Measurements from ENCODE around the gene PLPP4. TPM values are rescaled to one million over a fixed set of nuclear protein-coding genes. Genes with fewer than 3 reads are reported as not detected.

PLPP4 gene
- total RNA-seq, 2 experiments from 2014 or later, result not detected

GRCh38 chr10:120527691-120528090 lies 70.7 kb downstream of the PLPP4 start:
- no peak overlapping the region for H3K27ac Mint-ChIP-seq
- H3K4me1 Mint-ChIP-seq, result no peaks in the 10 kb centered on the region
- POLR2A ChIA-PET, result no interaction called here

GRCh38 chr10:120530699-120531098 lies 73.7 kb downstream of the PLPP4 start:
- H3K9me3 Mint-ChIP-seq, result no peaks in the 10 kb centered on the region
- no peak overlapping the region for H3K4me3 Mint-ChIP-seq
- H3K36me3 Mint-ChIP-seq, result no peaks in the 10 kb centered on the region
- ATAC-seq (ENCODE audit: low read depth) (no peak), DNase-seq (no peak)
- H3K27ac Mint-ChIP-seq, result no peak overlapping the region
- POLR2A ChIA-PET, result no interaction called here
- no peaks in the 10 kb centered on the region for H3K27me3 Mint-ChIP-seq
- no peaks in the 10 kb centered on the region for H3K4me1 Mint-ChIP-seq

More at GRCh38 chr10:120527691-120528090, 70.7 kb downstream of the PLPP4 start:
- H3K27me3 Mint-ChIP-seq, result no peaks in the 10 kb centered on the region
- H3K4me3 Mint-ChIP-seq, result no peak overlapping the region
- H3K9me3 Mint-ChIP-seq, result no peaks in the 10 kb centered on the region
- ATAC-seq (ENCODE audit: low read depth) (no peak), DNase-seq (no peak)
- no peaks in the 10 kb centered on the region for H3K36me3 Mint-ChIP-seq

GRCh38 chr10:120538091-120538490 lies 81.1 kb downstream of the PLPP4 start:
- DNase-seq (no peak), ATAC-seq (ENCODE audit: low read depth) (no peak)
- H3K4me3 Mint-ChIP-seq, result no peak overlapping the region
- no peaks in the 10 kb centered on the region for H3K27me3 Mint-ChIP-seq
- H3K4me1 Mint-ChIP-seq, result no peaks in the 10 kb centered on the region
- no peaks in the 10 kb centered on the region for H3K36me3 Mint-ChIP-seq
- no peaks in the 10 kb centered on the region for H3K9me3 Mint-ChIP-seq
- POLR2A ChIA-PET, result no interaction called here
- H3K27ac Mint-ChIP-seq, result no peak overlapping the region

GRCh38 chr10:120539076-120539475 lies 82.0 kb downstream of the PLPP4 start:
- DNase-seq (no peak), ATAC-seq (ENCODE audit: low read depth) (no peak)
- no peaks in the 10 kb centered on the region for H3K36me3 Mint-ChIP-seq
- H3K27ac Mint-ChIP-seq, result no peak overlapping the region
- no peak overlapping the region for H3K4me3 Mint-ChIP-seq
- POLR2A ChIA-PET, result no interaction called here
- H3K9me3 Mint-ChIP-seq, result no peaks in the 10 kb centered on the region
- H3K4me1 Mint-ChIP-seq, result no peaks in the 10 kb centered on the region
- no peaks in the 10 kb centered on the region for H3K27me3 Mint-ChIP-seq

GRCh38 chr10:120540486-120540885 lies 83.5 kb downstream of the PLPP4 start:
- POLR2A ChIA-PET, result no interaction called here
- DNase-seq (no peak), ATAC-seq (ENCODE audit: low read depth) (no peak)
- Mint-ChIP-seq H3K36me3 (no peaks in the 10 kb centered on the region), H3K27ac (no peak overlapping the region), H3K27me3 (no peaks in the 10 kb centered on the region), H3K4me3 (no peak overlapping the region), H3K4me1 (no peaks in the 10 kb centered on the region), H3K9me3 (no peaks in the 10 kb centered on the region)

- H3K27ac Mint-ChIP-seq, result no peak overlapping the region
- no peaks in the 10 kb centered on the region for H3K27me3 Mint-ChIP-seq
- ATAC-seq (ENCODE audit: low read depth) (no peak), DNase-seq (no peak)
- no peaks in the 10 kb centered on the region for H3K9me3 Mint-ChIP-seq
- POLR2A ChIA-PET, result no interaction called here
- H3K4me3 Mint-ChIP-seq, result no peak overlapping the region
- H3K4me1 Mint-ChIP-seq, result no peaks in the 10 kb centered on the region
- no peaks in the 10 kb centered on the region for H3K36me3 Mint-ChIP-seq
Measured at GRCh38 chr10:120541984-120542383, 85.0 kb downstream of the PLPP4 start.

GRCh38 chr10:120542591-120542990 lies 85.6 kb downstream of the PLPP4 start:
- Mint-ChIP-seq H3K9me3 (no peaks in the 10 kb centered on the region), H3K4me1 (no peaks in the 10 kb centered on the region)
- no peak for ATAC-seq (ENCODE audit: low read depth)

GRCh38 chr10:120543291-120543690 lies 86.3 kb downstream of the PLPP4 start:
- no peak for ATAC-seq (ENCODE audit: low read depth)
- Mint-ChIP-seq H3K36me3 (no peaks in the 10 kb centered on the region), H3K27me3 (no peaks in the 10 kb centered on the region), H3K27ac (no peak overlapping the region), H3K4me1 (no peaks in the 10 kb centered on the region), H3K4me3 (no peak overlapping the region), H3K9me3 (peaks cover 2% of the 10 kb centered on the region)
- no peak for DNase-seq
- POLR2A ChIA-PET, result no interaction called here

More at GRCh38 chr10:120542591-120542990, 85.6 kb downstream of the PLPP4 start:
- POLR2A ChIA-PET, result no interaction called here
- DNase-seq, result no peak
- Mint-ChIP-seq H3K27ac (no peak overlapping the region), H3K27me3 (no peaks in the 10 kb centered on the region), H3K36me3 (no peaks in the 10 kb centered on the region), H3K4me3 (no peak overlapping the region)

- peaks cover 5% of the 10 kb centered on the region for H3K9me3 Mint-ChIP-seq
- H3K4me3 Mint-ChIP-seq, result no peak overlapping the region
- H3K27me3 Mint-ChIP-seq, result no peaks in the 10 kb centered on the region
- POLR2A ChIA-PET, result no interaction called here
- H3K4me1 Mint-ChIP-seq, result no peaks in the 10 kb centered on the region
- no peak overlapping the region for H3K27ac Mint-ChIP-seq
- ATAC-seq (ENCODE audit: low read depth) (no peak), DNase-seq (no peak)
- no peaks in the 10 kb centered on the region for H3K36me3 Mint-ChIP-seq
Measured at GRCh38 chr10:120548210-120548609, 91.2 kb downstream of the PLPP4 start.

GRCh38 chr10:120552262-120552661 lies 95.2 kb downstream of the PLPP4 start:
- Mint-ChIP-seq H3K9me3 (peaks cover 9% of the 10 kb centered on the region), H3K4me1 (no peaks in the 10 kb centered on the region), H3K36me3 (no peaks in the 10 kb centered on the region), H3K27ac (no peak overlapping the region), H3K27me3 (no peaks in the 10 kb centered on the region), H3K4me3 (no peak overlapping the region)
- POLR2A ChIA-PET, result no interaction called here
- ATAC-seq (ENCODE audit: low read depth), result no peak
- no peak for DNase-seq

- no peak overlapping the region for H3K4me3 Mint-ChIP-seq
- DNase-seq, result no peak
Measured at GRCh38 chr10:120553911-120554310, 96.9 kb downstream of the PLPP4 start.

GRCh38 chr10:120555436-120555835 lies 98.4 kb downstream of the PLPP4 start:
- no peak overlapping the region for H3K4me3 Mint-ChIP-seq
- no peaks in the 10 kb centered on the region for H3K4me1 Mint-ChIP-seq
- DNase-seq (no peak), ATAC-seq (ENCODE audit: low read depth) (no peak)
- H3K9me3 Mint-ChIP-seq, result peaks cover 8% of the 10 kb centered on the region
- POLR2A ChIA-PET, result no interaction called here
- H3K27me3 Mint-ChIP-seq, result no peaks in the 10 kb centered on the region
- no peak overlapping the region for H3K27ac Mint-ChIP-seq
- H3K36me3 Mint-ChIP-seq, result no peaks in the 10 kb centered on the region

More at GRCh38 chr10:120553911-120554310, 96.9 kb downstream of the PLPP4 start:
- POLR2A ChIA-PET, result no interaction called here
- Mint-ChIP-seq H3K27ac (no peak overlapping the region), H3K27me3 (no peaks in the 10 kb centered on the region), H3K4me1 (no peaks in the 10 kb centered on the region), H3K9me3 (peaks cover 8% of the 10 kb centered on the region), H3K36me3 (no peaks in the 10 kb centered on the region)
- no peak for ATAC-seq (ENCODE audit: low read depth)

- Mint-ChIP-seq H3K4me3 (no peak overlapping the region), H3K4me1 (no peaks in the 10 kb centered on the region), H3K36me3 (no peaks in the 10 kb centered on the region), H3K9me3 (peaks cover 8% of the 10 kb centered on the region), H3K27ac (no peak overlapping the region), H3K27me3 (no peaks in the 10 kb centered on the region)
- no peak for DNase-seq
- POLR2A ChIA-PET, result no interaction called here
- ATAC-seq (ENCODE audit: low read depth), result no peak
Measured at GRCh38 chr10:120555842-120556532, 99.0 kb downstream of the PLPP4 start.

- POLR2A ChIA-PET, result no interaction called here
- no peak for ATAC-seq (ENCODE audit: low read depth)
- Mint-ChIP-seq H3K4me1 (no peaks in the 10 kb centered on the region), H3K27ac (no peak overlapping the region), H3K9me3 (peaks cover 8% of the 10 kb centered on the region), H3K36me3 (no peaks in the 10 kb centered on the region), H3K4me3 (no peak overlapping the region), H3K27me3 (no peaks in the 10 kb centered on the region)
- no peak for DNase-seq
Measured at GRCh38 chr10:120557311-120557710, 100.3 kb downstream of the PLPP4 start.

- no peak for ATAC-seq (ENCODE audit: low read depth)
- no peaks in the 10 kb centered on the region for H3K36me3 Mint-ChIP-seq
- H3K27ac Mint-ChIP-seq, result no peak overlapping the region
- peaks cover 1% of the 10 kb centered on the region for H3K9me3 Mint-ChIP-seq
- POLR2A ChIA-PET, result no interaction called here
- no peak overlapping the region for H3K4me3 Mint-ChIP-seq
- H3K27me3 Mint-ChIP-seq, result no peaks in the 10 kb centered on the region
- no peaks in the 10 kb centered on the region for H3K4me1 Mint-ChIP-seq
- no peak for DNase-seq
Measured at GRCh38 chr10:120559800-120560199, 102.8 kb downstream of the PLPP4 start.
